GM12874 (cell line): ENCODE data around the gene EEFSEC.

Experiments
- CTCF ChIP-seq: IDR thresholded peaks from 2 replicates; pipeline ENCODE4 v1.5.1; 2011; ENCODE audit warnings: low read depth, mild to moderate bottlenecking, control low read depth, low read length, moderate library complexity; ENCODE audit not compliant: insufficient read depth

Gene EEFSEC

GRCh38 chr3:128235207-128235926 is 82.1 kb downstream of the EEFSEC start:
- no peak for TF ChIP-seq CTCF

- TF ChIP-seq CTCF: no peak
Measured at GRCh38 chr3:128236657-128237056, 83.4 kb downstream of the EEFSEC start.

GRCh38 chr3:128237348-128238183 is 84.3 kb downstream of the EEFSEC start:
- no peak for TF ChIP-seq CTCF

- TF ChIP-seq CTCF: no peak
Measured at GRCh38 chr3:128238184-128238489, 84.9 kb downstream of the EEFSEC start.

GRCh38 chr3:128239304-128239703 is 86.0 kb downstream of the EEFSEC start:
- no peak for TF ChIP-seq CTCF

GRCh38 chr3:128240232-128240631 is 87.0 kb downstream of the EEFSEC start:
- no peak for TF ChIP-seq CTCF

GRCh38 chr3:128241741-128242140 is 88.5 kb downstream of the EEFSEC start:
- no peak for TF ChIP-seq CTCF
